GM18519 (cell line): ENCODE results near the gene DSG2.
A peak's percentile ranks its signal among the peaks of the same experiment; 100 is the strongest.

ENCODE experiments used
- ATAC-seq: cut with Tn5 transposase; IDR thresholded peaks from one replicate; pipeline ENCODE4 v1.9.1; 2021; ENCODE audit warnings: mild to moderate bottlenecking, moderate library complexity; ENCODE audit not compliant: unreplicated experiment, low FRiP score

DSG2 gene

GRCh38 chr18:31551883-31552282 lies 53.9 kb downstream of the DSG2 start:
- no peak for ATAC-seq

GRCh38 chr18:31553800-31554199 lies 55.8 kb downstream of the DSG2 start:
- ATAC-seq, result no peak

DNA sequence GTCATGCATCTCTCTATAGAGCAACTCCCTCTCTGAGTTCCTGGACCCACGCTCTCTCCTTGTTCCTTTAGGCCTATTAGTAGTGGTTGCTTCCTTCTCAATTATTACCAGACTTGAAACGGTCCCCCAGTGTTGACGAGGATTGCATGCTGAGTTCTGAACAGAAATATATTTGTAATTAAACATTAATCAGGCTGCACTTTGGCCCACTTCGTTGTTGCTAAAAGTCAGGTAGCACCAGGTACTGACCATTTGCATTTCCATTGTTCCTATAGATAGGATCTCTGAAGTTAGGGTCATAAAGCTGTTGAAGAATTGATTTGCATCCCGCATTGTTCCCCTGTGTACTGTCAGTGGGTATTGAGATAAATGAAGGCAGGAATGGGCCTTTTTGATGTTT lies 56.8 kb downstream of the DSG2 start:
- no peak for ATAC-seq

DNA sequence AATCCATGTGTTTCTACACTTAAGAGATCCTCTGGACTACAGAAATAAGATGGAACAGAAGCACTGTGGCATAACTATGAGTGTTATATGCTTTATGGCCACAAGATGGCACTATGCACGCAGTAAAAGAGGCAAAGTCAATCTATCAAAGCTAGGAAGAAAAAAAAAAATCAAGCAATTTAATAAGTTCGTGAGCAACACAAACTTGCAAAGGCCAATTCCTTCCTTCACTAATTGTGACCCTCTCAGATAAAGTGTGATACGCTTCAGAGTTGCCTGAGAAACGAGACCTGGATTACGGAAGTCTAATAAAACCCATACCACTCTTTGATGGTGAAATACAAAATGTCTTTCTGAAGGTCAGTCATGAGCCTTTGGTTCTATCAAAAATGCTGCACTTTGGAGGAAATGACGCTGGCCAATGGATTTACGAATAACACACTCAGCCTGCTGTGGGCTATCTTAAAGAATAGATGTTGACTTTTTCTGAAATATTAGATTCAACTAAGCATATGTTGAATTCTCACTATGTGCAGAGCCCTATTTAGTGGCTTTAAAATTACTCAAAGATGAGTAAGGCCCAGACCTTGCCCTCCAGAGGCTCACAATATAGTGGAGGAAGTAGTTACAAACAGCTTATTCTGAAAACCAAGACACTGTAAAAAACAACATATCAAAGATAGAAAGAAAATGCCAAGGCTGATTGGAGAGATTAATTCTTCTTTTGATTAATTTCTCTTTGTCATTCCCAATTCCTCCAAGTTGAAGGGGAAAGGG lies 58.2 kb downstream of the DSG2 start:
- ATAC-seq, result peak; percentile 62

DNA sequence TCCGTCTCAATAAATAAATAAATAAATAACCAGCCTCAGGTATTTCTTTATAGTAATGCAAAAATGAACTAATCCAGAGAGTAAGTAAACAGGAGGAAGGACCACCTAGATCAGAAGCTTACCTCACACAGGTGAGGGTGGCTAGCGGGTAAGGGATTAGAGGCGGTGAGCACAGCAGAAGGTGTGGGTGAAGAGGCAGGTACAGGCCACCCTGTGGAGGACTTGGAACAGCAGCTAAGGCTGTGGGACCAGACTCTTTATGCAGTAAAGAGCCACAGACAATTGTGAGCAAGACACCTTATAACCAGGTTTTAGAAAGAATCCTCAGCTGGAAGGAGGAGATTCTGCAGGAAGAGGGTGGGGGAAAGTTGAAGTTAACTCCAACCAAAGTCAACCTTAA lies 59.5 kb downstream of the DSG2 start:
- no peak for ATAC-seq

- ATAC-seq, result no peak
Observed at GRCh38 chr18:31558567-31558966, 60.6 kb downstream of the DSG2 start.

GRCh38 chr18:31562726-31563125 lies 64.7 kb downstream of the DSG2 start:
- no peak for ATAC-seq

- ATAC-seq, result no peak
Observed at GRCh38 chr18:31563778-31564177, 65.8 kb downstream of the DSG2 start.

- no peak for ATAC-seq
Observed at GRCh38 chr18:31565345-31565744, 67.4 kb downstream of the DSG2 start.

- no peak for ATAC-seq
Observed at GRCh38 chr18:31565782-31566512, 68.0 kb downstream of the DSG2 start.

GRCh38 chr18:31566576-31567306 lies 68.8 kb downstream of the DSG2 start:
- no peak for ATAC-seq

DNA sequence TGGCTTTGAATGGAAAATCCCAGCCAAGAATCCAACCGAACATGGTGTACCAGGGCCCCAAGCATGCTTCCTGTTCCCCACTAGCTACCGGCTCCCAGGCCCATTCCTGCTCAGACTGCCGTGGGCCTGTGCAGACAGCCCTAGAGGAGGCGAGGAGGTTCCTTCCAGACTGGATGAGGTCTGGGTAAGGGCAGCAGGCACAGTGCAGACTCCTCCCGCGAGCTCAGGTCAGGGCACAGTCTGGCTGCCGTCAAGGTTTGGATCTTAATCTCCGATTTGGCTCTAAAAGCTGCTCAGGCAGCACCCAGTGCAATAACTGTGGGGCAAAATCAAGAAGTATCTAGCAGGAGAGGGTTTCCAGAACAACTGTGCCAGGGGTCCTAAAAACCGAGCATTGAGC lies 74.4 kb downstream of the DSG2 start:
- no peak for ATAC-seq

- no peak for ATAC-seq
Observed at GRCh38 chr18:31573051-31573450, 75.1 kb downstream of the DSG2 start.

- no peak for ATAC-seq
Observed at GRCh38 chr18:31574359-31574758, 76.4 kb downstream of the DSG2 start.

DNA sequence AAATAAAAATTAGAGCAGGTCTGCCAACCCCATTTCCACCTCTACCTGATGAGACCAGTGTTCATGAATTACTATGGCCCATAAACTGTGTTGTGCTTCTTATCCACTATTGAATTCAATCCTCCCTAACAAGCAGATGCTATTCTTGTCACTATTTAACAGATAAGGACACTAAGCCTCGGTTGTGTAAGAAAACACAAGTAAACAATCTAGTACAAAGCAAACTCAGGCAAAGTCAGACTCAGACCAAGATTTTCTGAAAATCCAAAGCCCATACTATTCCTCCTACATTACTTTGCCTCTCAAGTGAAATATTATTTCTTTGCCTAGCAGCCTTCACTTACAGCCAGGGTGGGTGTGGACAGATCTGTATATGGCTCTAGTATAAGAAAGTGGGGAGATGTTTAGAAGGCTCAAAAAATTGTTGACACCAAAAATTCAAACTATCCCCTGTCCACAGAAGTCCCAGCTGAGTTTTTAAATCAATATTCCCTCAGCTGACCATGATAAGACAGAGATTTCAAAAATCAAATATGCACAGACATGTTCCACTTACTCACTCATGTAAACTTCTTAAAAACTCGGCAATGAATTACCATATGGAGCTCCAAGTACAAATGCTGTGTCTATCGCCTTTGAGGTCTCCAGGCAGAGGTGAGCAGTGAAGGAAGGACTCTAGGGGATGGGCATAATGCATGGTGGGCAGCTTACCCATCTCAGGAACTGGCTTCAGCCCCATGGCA lies 77.7 kb downstream of the DSG2 start:
- no peak for ATAC-seq

- peak; percentile 43 for ATAC-seq
Observed at GRCh38 chr18:31576670-31577069, 78.7 kb downstream of the DSG2 start.

- peak; percentile 19 for ATAC-seq
Observed at GRCh38 chr18:31577195-31577594, 79.2 kb downstream of the DSG2 start.

GRCh38 chr18:31578126-31578525 lies 80.1 kb downstream of the DSG2 start:
- ATAC-seq, result no peak

- ATAC-seq, result no peak
Observed at GRCh38 chr18:31579375-31579774, 81.4 kb downstream of the DSG2 start.

- ATAC-seq, result no peak
Observed at GRCh38 chr18:31581498-31582197, 83.7 kb downstream of the DSG2 start.
